Right lobe of liver (tissue), 6 donors: ENCODE measurements around the gene IL21R. TPM values are rescaled to one million over a fixed set of nuclear protein-coding genes. Genes with fewer than 3 reads are reported as not detected.
"Not testable (repeated sequence)": the region's sequence is repeated elsewhere in the genome, so short reads cannot be mapped to it uniquely, and the experiment has no call there.

ENCODE experiments used
- ATAC-seq, 4 donors: fragments of 200-7000 bp; cut with Tn5 transposase; one replicate each; pipeline ENCODE4 v1.9.1; 2020; ENCODE audit warnings: mild to moderate bottlenecking in 4 of 4, moderate library complexity in 4 of 4
- DNase-seq, 3 donors: peaks; one replicate each; pipeline ENCODE4 v3.0.0-alpha.2; 2020
- H3K27ac ChIP-seq, 3 donors: fragments of 200-600 bp; one replicate each; pipeline ENCODE4 v1.8.0; 2022
- H3K27me3 ChIP-seq, 2 donors: fragments of 200-600 bp; one replicate each; pipeline ENCODE4 v1.8.0; 2022
- H3K36me3 ChIP-seq, 4 donors: fragments of 200-600 bp; sonication (generic) in 1 of 4; one replicate each; pipeline versions ENCODE4 v1.5.1 to v1.8.0; 2017 to 2022; ENCODE audit warnings: control low read depth in 1 of 4
- H3K4me1 ChIP-seq, 4 donors: fragments of 200-600 bp; sonication (generic) in 1 of 4; one replicate each; pipeline versions ENCODE4 v1.5.1 to v1.8.0; 2017 to 2022; ENCODE audit warnings: control low read depth in 1 of 4
- H3K4me3 ChIP-seq, 3 donors: fragments of 200-600 bp; one replicate each; pipeline ENCODE4 v1.8.0; 2022
- H3K9me3 ChIP-seq, 4 donors: fragments of 200-600 bp; sonication (generic) in 1 of 4; one replicate each; pipeline versions ENCODE4 v1.5.1 to v1.8.0; 2017 to 2022; ENCODE audit warnings: control low read depth in 1 of 4
- CTCF ChIP-seq, 4 donors: fragments of 200-600 bp in 3 of 4; fragments of 450-650 bp in 1 of 4; IDR thresholded peaks; one replicate each; pipeline versions ENCODE4 v1.5.1 to v1.8.0; 2016 to 2022; ENCODE audit warnings: antibody characterized with exemption in 4 of 4, mild to moderate bottlenecking in 2 of 4
- POLR2A ChIP-seq: fragments of 450-650 bp; IDR thresholded peaks from one replicate; pipeline ENCODE4 v1.6.1; 2017; ENCODE audit warnings: antibody characterized with exemption, mild to moderate bottlenecking
- WGBS: methylation state at CpG from one replicate; pipeline ENCODE4 v1.1.6; 2018; ENCODE audit warnings: low coverage, low lambda C conversion rate; ENCODE audit not compliant: insufficient coverage; ENCODE audit errors: missing lambda C conversion rate; 5-methylcytosine and 5-hydroxymethylcytosine counted together
- intact Hi-C, 2 donors: fragments of 100-400 bp; cut with DNase I; formaldehyde crosslinking; loops; one replicate each; pipeline versions ENCODE4 v1.11.2 to v1.14.1; 2022
- total RNA-seq, 6 experiments: library from RNA; depleted of rRNA in 2 of 6; stranded (reverse); fragments of >200 nt in 2 of 6; fragmentation: NEBNext Ultra II Directional in 3 of 6; extraction: Animal tissue kit (Norgen Biotek cat#: 25700) in 3 of 6; gene quantifications; one replicate each; pipeline versions ENCODE4 v1.1.0 to v1.2.4, GENCODE V29; 2016 to 2023
- donor health status: DM: no; HTN: yes; CAD: no.
- donor health status: DM: no; HTN: no; CAD: no.
- donor health status: DM: no; HTN: no; CAD: no.
- donor health status: DM: no; HTN: yes; CAD: no.
- donor health status: DM: no; HTN: yes; CAD: no.

The IL21R gene
- total RNA-seq, 6 experiments from 2014 or later, result 0.09 to 1.3 (median 0.31) TPM

- DNase-seq (no peak), ATAC-seq (no peak)
- Histone ChIP-seq H3K27me3 (no peaks in the 10 kb centered on the region), H3K9me3 (no peaks in the 10 kb centered on the region), H3K4me1 (no peaks in the 10 kb centered on the region), H3K4me3 (no peak overlapping the region), H3K36me3 (no peaks in the 10 kb centered on the region), H3K27ac (no peak overlapping the region)
- WGBS, result 40% methylated on average over 3 of the region's 3 CpGs
- intact Hi-C loops, result no loop called here
- TF ChIP-seq CTCF (IDR thresholded peaks at IDR 0.05) (no peak), POLR2A (no peak)
Observed at GRCh38 chr16:27408012-27408601, 6.1 kb downstream of the IL21R start.

- Histone ChIP-seq H3K27me3 (no peaks in the 10 kb centered on the region), H3K4me1 (no peaks in the 10 kb centered on the region), H3K4me3 (no peak overlapping the region), H3K36me3 (no peaks in the 10 kb centered on the region), H3K27ac (no peak overlapping the region), H3K9me3 (no peaks in the 10 kb centered on the region)
- DNase-seq, result no peak
- TF ChIP-seq POLR2A (no peak), CTCF (IDR thresholded peaks at IDR 0.05) (no peak)
- intact Hi-C loops, result no loop called here
- 49% methylated on average over 6 of the region's 6 CpGs for WGBS
- ATAC-seq, result no peak
Observed at GRCh38 chr16:27408602-27409031, 6.6 kb downstream of the IL21R start.

GRCh38 chr16:27409958-27410357 lies 8.0 kb downstream of the IL21R start:
- H3K4me1 ChIP-seq, ATAC-seq, H3K27me3 ChIP-seq, H3K27ac ChIP-seq, DNase-seq, intact Hi-C loops, H3K9me3 ChIP-seq, H3K36me3 ChIP-seq, H3K4me3 ChIP-seq: not testable (repeated sequence)
- WGBS, result 63% methylated on average over 2 of the region's 2 CpGs

GRCh38 chr16:27410761-27411160 lies 8.8 kb downstream of the IL21R start:
- 50% methylated on average over 1 of the region's 1 CpG for WGBS
- Histone ChIP-seq H3K4me3 (no peak overlapping the region), H3K27ac (no peak overlapping the region), H3K4me1 (no peaks in the 10 kb centered on the region), H3K27me3 (no peaks in the 10 kb centered on the region), H3K9me3 (no peaks in the 10 kb centered on the region), H3K36me3 (no peaks in the 10 kb centered on the region)
- ATAC-seq (no peak), DNase-seq (no peak)
- TF ChIP-seq POLR2A, result no peak
- TF ChIP-seq CTCF (IDR thresholded peaks at IDR 0.05), result no peak
- intact Hi-C loops, result no loop called here

- WGBS, result 60% methylated on average over 2 of the region's 2 CpGs
- H3K27me3 ChIP-seq, result no peaks in the 10 kb centered on the region
- ATAC-seq, result no peak
- H3K36me3 ChIP-seq, result no peaks in the 10 kb centered on the region
- H3K4me1 ChIP-seq, result no peaks in the 10 kb centered on the region
- no peaks in the 10 kb centered on the region for H3K9me3 ChIP-seq
- H3K4me3 ChIP-seq, result no peak overlapping the region
- TF ChIP-seq POLR2A, result no peak
- TF ChIP-seq CTCF (IDR thresholded peaks at IDR 0.05), result no peak
- no peak for DNase-seq
- intact Hi-C loops, result no loop called here
- no peak overlapping the region for H3K27ac ChIP-seq
Observed at GRCh38 chr16:27413956-27414355, 12.0 kb downstream of the IL21R start.
